NCI-H69 (cell line): Measurements from ENCODE around the gene STMN3.
"Not testable (repeated sequence)": the region's sequence is repeated elsewhere in the genome, so short reads cannot be mapped to it uniquely, and the experiment has no call there.

ENCODE experiments used
- DNase-seq: peaks from one replicate; lab custom pipeline; 2025; lab: John Stamatoyannopoulos, UW

The STMN3 gene

GRCh38 chr20:63612276-63612931 is 40.8 kb downstream of the STMN3 start:
- no peak for DNase-seq

GRCh38 chr20:63611646-63612045 is 41.6 kb downstream of the STMN3 start:
- no peak for DNase-seq

GRCh38 chr20:63610581-63611435 is 42.4 kb downstream of the STMN3 start:
- DNase-seq = no peak

GRCh38 chr20:63606686-63607085 is 46.5 kb downstream of the STMN3 start:
- no peak for DNase-seq

- no peak for DNase-seq
Observed at GRCh38 chr20:63602321-63602720, 50.9 kb downstream of the STMN3 start.

- DNase-seq = not testable (repeated sequence)
Observed at GRCh38 chr20:63601679-63602078, 51.5 kb downstream of the STMN3 start.

- DNase-seq = no peak
Observed at GRCh38 chr20:63599396-63600050, 53.7 kb downstream of the STMN3 start.

- no peak for DNase-seq
Observed at GRCh38 chr20:63598479-63599395, 54.5 kb downstream of the STMN3 start.

GRCh38 chr20:63597651-63598478 is 55.4 kb downstream of the STMN3 start:
- no peak for DNase-seq

GRCh38 chr20:63596423-63596822 is 56.8 kb downstream of the STMN3 start:
- no peak for DNase-seq

- DNase-seq = no peak
Observed at GRCh38 chr20:63595416-63596127, 57.7 kb downstream of the STMN3 start.

- DNase-seq = no peak
Observed at GRCh38 chr20:63594043-63594561, 59.1 kb downstream of the STMN3 start.

GRCh38 chr20:63592661-63593060 is 60.6 kb downstream of the STMN3 start:
- DNase-seq = no peak

GRCh38 chr20:63591786-63592355 is 61.4 kb downstream of the STMN3 start:
- no peak for DNase-seq

GRCh38 chr20:63591147-63591533 is 62.1 kb downstream of the STMN3 start:
- DNase-seq = no peak

GRCh38 chr20:63590218-63591146 is 62.7 kb downstream of the STMN3 start:
- no peak for DNase-seq
